HK-2 (cell line): ENCODE measurements around the gene LFNG.
A peak's percentile ranks its signal among the peaks of the same experiment; 100 is the strongest.

Experiments used
- DNase-seq: peaks from one replicate; pipeline ENCODE4 v3.0.0-alpha.2; 2018; ENCODE audit not compliant: unreplicated experiment

LFNG gene

GRCh38 chr7:2503056-2503941 is 16.3 kb upstream of the LFNG start:
- DNase-seq, result no peak

GRCh38 chr7:2504128-2504888 is 15.3 kb upstream of the LFNG start:
- no peak for DNase-seq

GRCh38 chr7:2504889-2505375 is 14.6 kb upstream of the LFNG start:
- DNase-seq, result no peak

GRCh38 chr7:2505401-2505800 is 14.2 kb upstream of the LFNG start:
- DNase-seq, result no peak

GRCh38 chr7:2507208-2507916 is 12.2 kb upstream of the LFNG start:
- DNase-seq, result no peak

GRCh38 chr7:2507917-2508306 is 11.7 kb upstream of the LFNG start:
- DNase-seq, result no peak

- DNase-seq, result peak; percentile 86
Observed at GRCh38 chr7:2508327-2509215, 11.0 kb upstream of the LFNG start.

GRCh38 chr7:2509298-2509906 is 10.2 kb upstream of the LFNG start:
- no peak for DNase-seq

- DNase-seq, result no peak
Observed at GRCh38 chr7:2510130-2510776, 9.3 kb upstream of the LFNG start.

GRCh38 chr7:2510909-2511768 is 8.4 kb upstream of the LFNG start:
- DNase-seq, result no peak

- no peak for DNase-seq
Observed at GRCh38 chr7:2511769-2512168, 7.8 kb upstream of the LFNG start.

- no peak for DNase-seq
Observed at GRCh38 chr7:2512179-2512661, 7.4 kb upstream of the LFNG start.

- no peak for DNase-seq
Observed at GRCh38 chr7:2512713-2513112, 6.9 kb upstream of the LFNG start.

GRCh38 chr7:2513702-2514101 is 5.9 kb upstream of the LFNG start:
- no peak for DNase-seq

GRCh38 chr7:2514473-2515423 is 4.8 kb upstream of the LFNG start:
- DNase-seq, result no peak

GRCh38 chr7:2515424-2516193 is 4.0 kb upstream of the LFNG start:
- peak; percentile 85 for DNase-seq

GRCh38 chr7:2516194-2516555 is 3.4 kb upstream of the LFNG start:
- peak; percentile 96 for DNase-seq
